K562 (cell line): ENCODE results near the gene NRCAM.

Source experiments
- CEBPB ChIP-seq: fragments of 450-650 bp; IDR thresholded peaks from 2 replicates; pipeline ENCODE4 v1.6.1; 2016; ENCODE audit warnings: missing genetic modification characterization, missing compliant biosample characterization
- CHD2 ChIP-seq: IDR thresholded peaks from 2 replicates; pipeline ENCODE4 v1.6.1; 2011; ENCODE audit warnings: low read depth, low read length
- CREB1 ChIP-seq, 2 experiments: sonication (generic) in 1 of 2; formaldehyde crosslinking in 1 of 2; IDR thresholded peaks; 2 replicates each; pipeline versions ENCODE4 v1.6.1 to v1.8.0; 2012 to 2022; ENCODE audit warnings: inconsistent platforms in 1 of 2, mild to moderate bottlenecking in 1 of 2, missing genetic modification reagents in 1 of 2, moderate library complexity in 1 of 2
- CTCF ChIP-seq, 3 experiments: IDR thresholded peaks in 2 of 3; conservative IDR thresholded peaks in 1 of 3; 2 replicates each; pipeline ENCODE4 v1.5.1; 2011 to 2012; ENCODE audit warnings: low read length in 3 of 3, mild to moderate bottlenecking in 3 of 3, control low read depth in 2 of 3, improper control_type of control experiment in 1 of 3, inconsistent platforms in 1 of 3, low read depth in 1 of 3, mixed read lengths in 1 of 3, moderate library complexity in 1 of 3; ENCODE audit not compliant: insufficient read depth in 2 of 3
- EGR1 ChIP-seq: fragments of 450-650 bp; conservative IDR thresholded peaks from 2 replicates; pipeline ENCODE4 v1.6.1; 2017; ENCODE audit warnings: mild to moderate bottlenecking
- ESRRA ChIP-seq: fragments of 450-650 bp; IDR thresholded peaks from 2 replicates; pipeline ENCODE4 v1.6.1; 2014; ENCODE audit warnings: low read depth, mild to moderate bottlenecking, moderate library complexity, borderline replicate concordance
- HNRNPLL ChIP-seq: fragments of 200-400 bp; formaldehyde crosslinking; IDR thresholded peaks from 2 replicates; pipeline ENCODE4 v1.6.1; 2017; ENCODE audit warnings: low read length, low read depth, mild to moderate bottlenecking; ENCODE audit not compliant: poor library complexity, severe bottlenecking
- KLF13 ChIP-seq: fragments of 450-650 bp; IDR thresholded peaks from 2 replicates; pipeline ENCODE4 v1.6.1; 2016; ENCODE audit warnings: missing genetic modification characterization, low read depth, mild to moderate bottlenecking, missing compliant biosample characterization, moderate library complexity, borderline replicate concordance
- LARP7 ChIP-seq: fragments of 450-650 bp; IDR thresholded peaks from 2 replicates; pipeline ENCODE4 v1.6.1; 2016
- NONO ChIP-seq, 2 experiments: fragments of 200-400 bp in 1 of 2; fragments of 450-650 bp in 1 of 2; formaldehyde crosslinking in 1 of 2; IDR thresholded peaks; 2 replicates each; pipeline ENCODE4 v1.6.1; 2017; ENCODE audit warnings: low read depth in 2 of 2, mild to moderate bottlenecking in 2 of 2, moderate library complexity in 2 of 2, low read length in 1 of 2
- RAD21 ChIP-seq, 2 experiments: fragments of 250-450 bp in 1 of 2; fragments of 450-650 bp in 1 of 2; sonication (Bioruptor Pico) in 1 of 2; formaldehyde crosslinking in 1 of 2; IDR thresholded peaks in 1 of 2; conservative IDR thresholded peaks in 1 of 2; 2 replicates each; pipeline versions ENCODE4 v1.4.0 to v1.8.0; 2020 to 2022; ENCODE audit warnings: mild to moderate bottlenecking in 2 of 2, moderate library complexity in 1 of 2
- RHOXF2B ChIP-seq: fragments of 250-450 bp; sonication (Bioruptor Pico); conservative IDR thresholded peaks from 2 replicates; pipeline ENCODE4 v1.5.1; 2021
- TFE3 ChIP-seq: fragments of 450-650 bp; formaldehyde crosslinking; IDR thresholded peaks from 2 replicates; pipeline ENCODE4 v1.4.0; 2020; ENCODE audit warnings: mild to moderate bottlenecking, mixed read lengths
- ZNF318 ChIP-seq, 2 experiments: fragments of 450-650 bp; IDR thresholded peaks; 2 replicates each; pipeline ENCODE4 v1.6.1; 2016; ENCODE audit warnings: mild to moderate bottlenecking in 2 of 2, borderline replicate concordance in 1 of 2, low read depth in 1 of 2, moderate library complexity in 1 of 2

- TF ChIP-seq CTCF (IDR thresholded peaks at IDR 0.05 in 2 of 3, conservative IDR thresholded peaks at IDR 0.05 in 1 of 3; ENCODE audit: insufficient read depth in 2 of 3, low read depth in 1 of 3, low read length in 3 of 3) (no peak), RHOXF2B (CRISPR knock-in tag) (no peak), HNRNPLL (no peak), EGR1 (no peak), RAD21 (CRISPR knock-in tag; conservative IDR thresholded peaks at IDR 0.05 in 1 of 2, IDR thresholded peaks at IDR 0.05 in 1 of 2) (no peak), LARP7 (no peak), CHD2 (no peak), KLF13 (tag) (no peak), CREB1 (IDR thresholded peaks at IDR 0.05) (no peak), CREB1 (CRISPR knock-in tag; IDR thresholded peaks at IDR 0.05) (no peak), TFE3 (CRISPR knock-in tag) (no peak), ESRRA (no peak), CEBPB (tag) (no peak), NONO (IDR thresholded peaks at IDR 0.05; ENCODE audit: low read depth in 2 of 2, low read length in 1 of 2) (no peak), ZNF318 (IDR thresholded peaks at IDR 0.05; ENCODE audit: borderline replicate concordance in 1 of 2, low read depth in 1 of 2) (no peak)
Measured at GRCh38 chr7:108252177-108252576, 204.1 kb downstream of the NRCAM start.
